Smooth muscle cell (in vitro differentiated cells): ENCODE measurements around the gene DRAXIN. TPM values are rescaled to one million over a fixed set of nuclear protein-coding genes. Genes with fewer than 3 reads are reported as not detected.
A peak's percentile ranks its signal among the peaks of the same experiment; 100 is the strongest.

ENCODE experiments used
- DNase-seq: peaks from one replicate; lab custom pipeline; 2025; ENCODE audit not compliant: unreplicated experiment; lab: John Stamatoyannopoulos, UW
- H2AFZ ChIP-seq: fragments of 200-600 bp; sonication (generic); 2 replicates; pipeline ENCODE4 v1.6.0; 2016; ENCODE audit warnings: antibody characterized with exemption, low read depth, mild to moderate bottlenecking
- H3F3A ChIP-seq: fragments of 200-600 bp; sonication (generic); 2 replicates; pipeline ENCODE4 v1.6.0; 2017; ENCODE audit warnings: antibody characterized with exemption, low read depth
- H3K27ac ChIP-seq: fragments of 200-600 bp; sonication (generic); 2 replicates; pipeline ENCODE4 v1.5.1; 2016; ENCODE audit warnings: low read depth, mild to moderate bottlenecking
- H3K27me3 ChIP-seq: fragments of 200-600 bp; sonication (generic); 2 replicates; pipeline ENCODE4 v1.6.1; 2016; ENCODE audit warnings: low read depth, mild to moderate bottlenecking
- H3K36me3 ChIP-seq: fragments of 200-600 bp; sonication (generic); 2 replicates; pipeline ENCODE4 v1.5.1; 2016; ENCODE audit warnings: low read depth
- H3K4me1 ChIP-seq: fragments of 200-600 bp; sonication (generic); 2 replicates; pipeline ENCODE4 v1.5.1; 2016; ENCODE audit warnings: low read depth
- H3K4me2 ChIP-seq: fragments of 200-600 bp; sonication (generic); 2 replicates; pipeline ENCODE4 v1.6.0; 2016; ENCODE audit warnings: mild to moderate bottlenecking
- H3K4me3 ChIP-seq: fragments of 200-600 bp; sonication (generic); 2 replicates; pipeline ENCODE4 v1.5.1; 2016; ENCODE audit warnings: mild to moderate bottlenecking
- H3K79me2 ChIP-seq: fragments of 200-600 bp; sonication (generic); 2 replicates; pipeline ENCODE4 v1.6.0; 2016; ENCODE audit warnings: low read depth, mild to moderate bottlenecking
- H3K9ac ChIP-seq: fragments of 200-600 bp; sonication (generic); 2 replicates; pipeline ENCODE4 v1.6.0; 2016; ENCODE audit warnings: low read depth
- H3K9me3 ChIP-seq: fragments of 200-600 bp; sonication (generic); replicated peaks from 2 replicates; pipeline ENCODE4 v1.5.1; 2016; ENCODE audit warnings: low read depth
- H4K20me1 ChIP-seq: fragments of 200-600 bp; sonication (generic); 2 replicates; pipeline ENCODE4 v1.6.0; 2016; ENCODE audit warnings: low read depth
- CTCF ChIP-seq: fragments of 200-600 bp; sonication (generic); IDR thresholded peaks from 2 replicates; pipeline ENCODE4 v1.5.1; 2017; ENCODE audit warnings: borderline replicate concordance, mild to moderate bottlenecking, antibody characterized with exemption; ENCODE audit not compliant: insufficient read depth, poor library complexity, severe bottlenecking
- WGBS: methylation state at CpG from one replicate; pipeline ENCODE4 v1.1.7; 2016; ENCODE audit warnings: low lambda C conversion rate; 5-methylcytosine and 5-hydroxymethylcytosine counted together
- polyA plus RNA-seq: library from polyadenylated mRNA; unstranded; fragments of >200 nt; fragmentation: Nextera tagmentation; extraction: Ambion mirVana; gene quantifications from 2 replicates; pipeline ENCODE4 v1.2.1, GENCODE V29; 2016
- total RNA-seq: library from RNA; depleted of rRNA; stranded (reverse); fragments of >200 nt; gene quantifications from 2 replicates; pipeline ENCODE4 v1.2.3, GENCODE V29; 2014

Gene DRAXIN
- total and polyA plus RNA-seq, 2 experiments from 2014 or later = 0.09 to 0.15 TPM

GRCh38 chr1:11731691-11732283 is 40.3 kb downstream of the DRAXIN start:
- H3K4me3 ChIP-seq = peak overlapping the region; percentile 34
- peak overlapping the region; percentile 81 for H2AFZ ChIP-seq
- WGBS = 29% methylated on average over 14 of the region's 17 CpGs
- TF ChIP-seq CTCF = no peak
- H3F3A ChIP-seq = peaks cover 4% of the 10 kb centered on the region
- no peaks in the 10 kb centered on the region for H3K27me3 ChIP-seq
- H3K36me3 ChIP-seq = no peaks in the 10 kb centered on the region
- no peak overlapping the region for H3K9ac ChIP-seq
- H4K20me1 ChIP-seq = no peaks in the 10 kb centered on the region
- H3K4me2 ChIP-seq = peak overlapping the region; percentile 74
- peaks cover 17% of the 10 kb centered on the region for H3K4me1 ChIP-seq
- H3K9me3 ChIP-seq = no peaks in the 10 kb centered on the region
- DNase-seq = no peak
- no peak overlapping the region for H3K27ac ChIP-seq
- no peaks in the 10 kb centered on the region for H3K79me2 ChIP-seq

GRCh38 chr1:11733306-11733705 is 41.8 kb downstream of the DRAXIN start:
- H3K27ac ChIP-seq = no peak overlapping the region
- no peaks in the 10 kb centered on the region for H3K36me3 ChIP-seq
- no peaks in the 10 kb centered on the region for H3K9me3 ChIP-seq
- no peak for TF ChIP-seq CTCF
- H3F3A ChIP-seq = peaks cover 4% of the 10 kb centered on the region
- no peak overlapping the region for H3K4me2 ChIP-seq
- H3K27me3 ChIP-seq = no peaks in the 10 kb centered on the region
- no peak for DNase-seq
- H2AFZ ChIP-seq = no peak overlapping the region
- H3K4me1 ChIP-seq = peaks cover 21% of the 10 kb centered on the region
- no peak overlapping the region for H3K4me3 ChIP-seq
- no peaks in the 10 kb centered on the region for H3K79me2 ChIP-seq
- 89% methylated on average over 3 of the region's 3 CpGs for WGBS
- H3K9ac ChIP-seq = no peak overlapping the region
- H4K20me1 ChIP-seq = no peaks in the 10 kb centered on the region

- Histone ChIP-seq H3K4me2 (peak overlapping the region; percentile 98), H3K27ac (peak overlapping the region; percentile 46)
These were observed 44.0 kb downstream of the DRAXIN start for GRCh38 chr1:11735531-11735853.

More at GRCh38 chr1:11735531-11735853, 44.0 kb downstream of the DRAXIN start:
- Histone ChIP-seq H3K9me3 (no peaks in the 10 kb centered on the region), H2AFZ (peak overlapping the region; percentile 93), H3K9ac (peak overlapping the region; percentile 37), H3K4me3 (peak overlapping the region; percentile 88), H3K79me2 (no peaks in the 10 kb centered on the region), H3K4me1 (peaks cover 16% of the 10 kb centered on the region), H4K20me1 (peaks cover 2% of the 10 kb centered on the region), H3F3A (peaks cover 4% of the 10 kb centered on the region), H3K36me3 (no peaks in the 10 kb centered on the region), H3K27me3 (no peaks in the 10 kb centered on the region)
- TF ChIP-seq CTCF = no peak
- no peak for DNase-seq
- WGBS = 33% methylated on average over 4 of the region's 4 CpGs
